Measurements from ENCODE around the gene WDR47. TPM values are rescaled to one million over a fixed set of nuclear protein-coding genes. Genes with fewer than 3 reads are reported as not detected.

The WDR47 gene
- total RNA-seq, 1 experiment from 2014 or later, result 21.0 TPM

DNA sequence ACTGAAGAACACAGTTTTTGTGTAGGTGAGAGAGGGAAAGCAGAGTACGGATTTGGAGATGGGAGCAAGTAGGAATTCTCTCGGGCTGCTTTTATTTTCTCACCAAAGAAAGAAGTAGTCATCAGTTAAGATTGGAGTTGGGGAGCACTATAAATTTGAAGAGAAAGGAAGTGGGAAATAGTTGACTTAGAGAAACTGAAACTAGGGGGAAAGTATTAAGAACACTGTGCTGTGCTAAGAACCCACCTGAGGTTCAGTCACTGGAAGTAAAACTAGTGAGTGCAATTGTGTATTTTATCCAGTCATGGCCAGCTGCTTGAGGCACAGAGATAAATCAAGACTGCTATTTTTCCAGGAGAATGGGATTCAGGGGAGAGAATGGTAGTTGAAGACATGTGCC, 116.0 kb downstream of the WDR47 start:
- no peak for TF ChIP-seq CTCF (conservative IDR thresholded peaks at IDR 0.05; ENCODE audit: low read depth, low read length)
- no peak for TF ChIP-seq EZH2 (IDR thresholded peaks at IDR 0.05; ENCODE audit: borderline replicate concordance, low read depth, low read length, poor library complexity, severe bottlenecking)
- H3K36me3 ChIP-seq (ENCODE audit: insufficient read depth, low read length, poor library complexity, severe bottlenecking), result peaks cover 80% of the 10 kb centered on the region
- no peak overlapping the region for H3K27ac ChIP-seq (ENCODE audit: low read depth, low read length, poor library complexity, severe bottlenecking)
- no TSS peak for BruUV-seq (replicated peaks)
- ChIA-PET CTCF (no interaction called here), POLR2A (ENCODE audit: low non-redundant PET) (no interaction called here)
- no peaks in the 10 kb centered on the region for H3K27me3 ChIP-seq (replicated peaks; ENCODE audit: insufficient read depth, low read depth, low read length, poor library complexity)
- H3K4me3 ChIP-seq (ENCODE audit: low read depth, low read length, poor library complexity, severe bottlenecking), result no peak overlapping the region
- DNase-seq (ENCODE audit: low spot score), result no peak
- H3K9me3 ChIP-seq (ENCODE audit: low read depth, low read length, poor library complexity, severe bottlenecking), result no peaks in the 10 kb centered on the region
- intact Hi-C loops (cut with micrococcal nuclease; ENCODE audit: unreplicated experiment), result no loop called here
- H3K4me1 ChIP-seq (ENCODE audit: insufficient read depth, low read length, poor library complexity, severe bottlenecking), result no peaks in the 10 kb centered on the region

Other genes with a start within 250 kb of the WDR47 start
- 0.54 TPM in 1 of 2 replicates, not detected in the other for gene AKNAD1, start 185.0 kb downstream of the WDR47 start, total RNA-seq (2021)
- 34.7 and 37.6 TPM in 2 replicates for gene GPSM2, start 165.1 kb downstream of the WDR47 start, total RNA-seq (2021)
- gene CLCC1, start 78.6 kb downstream of the WDR47 start, total RNA-seq (2021), result 58.4 and 60.2 TPM in 2 replicates
- 45.3 and 58.8 TPM in 2 replicates for gene TAF13, start 33.9 kb upstream of the WDR47 start, total RNA-seq (2021)
- gene TMEM167B, start 48.7 kb upstream of the WDR47 start, total RNA-seq (2021), result 26.4 and 30.0 TPM in 2 replicates
- gene ELAPOR1, start 72.0 kb upstream of the WDR47 start, total RNA-seq (2021), result 0.17 and 0.24 TPM in 2 replicates
- gene SARS1, start 171.8 kb upstream of the WDR47 start, total RNA-seq (2021), result 259 and 320 TPM in 2 replicates
- 30.2 and 32.6 TPM in 2 replicates for gene CELSR2, start 207.4 kb upstream of the WDR47 start, total RNA-seq (2021)
- 75.0 and 85.2 TPM in 2 replicates for gene PSRC1, start 241.0 kb upstream of the WDR47 start, total RNA-seq (2021)